ENCODE data around the gene TOMM40.

DNA sequence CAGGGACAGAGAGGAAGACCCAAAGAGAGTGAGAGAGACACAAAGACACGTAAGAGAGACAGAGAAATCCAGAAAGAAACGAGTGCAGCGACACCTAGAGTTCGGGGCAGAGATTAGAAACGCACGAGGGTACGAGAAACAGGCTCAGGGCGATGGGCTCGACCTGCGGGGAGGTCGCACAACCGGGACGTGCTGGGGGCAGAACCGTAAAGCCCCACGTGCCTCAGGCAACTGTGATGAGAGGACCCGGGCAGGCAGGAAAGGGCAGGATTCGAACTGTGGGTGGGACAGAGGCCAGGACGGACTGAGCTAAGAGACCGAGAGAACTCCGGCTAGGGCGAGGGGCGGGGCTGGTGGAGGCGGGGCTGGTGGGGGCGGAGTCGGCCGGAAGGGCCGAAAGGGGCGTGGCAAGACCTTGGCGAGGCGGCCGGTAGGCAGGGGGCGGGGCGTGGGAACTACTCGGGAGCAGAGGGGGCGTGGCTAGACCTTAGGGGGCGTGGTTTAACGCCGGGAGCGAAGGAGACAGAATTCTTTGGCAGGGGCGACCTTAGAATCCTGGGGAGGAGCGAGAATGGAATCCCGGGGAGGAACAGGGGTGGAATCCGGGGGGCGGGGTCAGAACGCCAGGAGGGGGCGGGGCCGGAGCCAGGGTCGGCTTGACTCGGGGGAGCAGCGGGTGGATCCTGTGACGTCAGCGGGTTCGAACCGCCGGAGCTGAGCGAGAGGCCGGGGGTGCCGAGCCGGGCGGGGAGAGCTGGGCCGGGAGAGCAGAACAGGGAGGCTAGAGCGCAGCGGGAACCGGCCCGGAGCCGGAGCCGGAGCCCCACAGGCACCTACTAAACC is 45.2 kb upstream of the TOMM40 start, which contains the start of gene NECTIN2:
- no peak for TF ChIP-seq EZH2phosphoT487 (IDR thresholded peaks at IDR 0.05; ENCODE audit: insufficient read depth, low read depth)
- TF ChIP-seq EZH2 (IDR thresholded peaks at IDR 0.05; ENCODE audit: insufficient read depth, poor library complexity, severe bottlenecking), result no peak

Measured in GM23248 (cell line).